CD14-positive monocyte (primary cell): ENCODE results near the gene RNPS1. TPM values are rescaled to one million over a fixed set of nuclear protein-coding genes. Genes with fewer than 3 reads are reported as not detected.
"Not testable (repeated sequence)": the region's sequence is repeated elsewhere in the genome, so short reads cannot be mapped to it uniquely, and the experiment has no call there.

Experiments
- DNase-seq, 3 donors: peaks; one replicate each; pipeline ENCODE4 v3.0.0-alpha.2; 2011 to 2022
- H2AFZ ChIP-seq: 2 replicates; pipeline ENCODE4 v1.6.0; 2012; ENCODE audit warnings: mild to moderate bottlenecking, low read depth, low read length, inconsistent platforms; ENCODE audit not compliant: insufficient read depth, poor library complexity, severe bottlenecking
- H3K27ac ChIP-seq, 2 donors: 1 replicate in 1 of 2; 2 replicates in 1 of 2; pipeline ENCODE4 v1.5.1; 2012 to 2013; ENCODE audit warnings: low read length in 2 of 2, control low read depth in 1 of 2, inconsistent platforms in 1 of 2, low read depth in 1 of 2, mild to moderate bottlenecking in 1 of 2
- H3K27me3 ChIP-seq, 2 donors: one replicate each; pipeline versions ENCODE4 v1.6.0 to v1.6.1; 2011 to 2013; ENCODE audit warnings: low read length in 2 of 2; ENCODE audit not compliant: control insufficient read depth in 2 of 2, insufficient read depth in 2 of 2
- H3K36me3 ChIP-seq, 2 donors: replicated peaks in 1 of 2; 1 replicate in 1 of 2; 2 replicates in 1 of 2; pipeline versions ENCODE4 v1.5.1 to v1.6.1; 2012 to 2013; ENCODE audit warnings: low read length in 2 of 2, control low read depth in 1 of 2, inconsistent platforms in 1 of 2, mild to moderate bottlenecking in 1 of 2; ENCODE audit not compliant: insufficient read depth in 2 of 2, control insufficient read depth in 1 of 2
- H3K4me1 ChIP-seq, 2 donors: 1 replicate in 1 of 2; 2 replicates in 1 of 2; pipeline versions ENCODE4 v1.5.1 to v1.6.1; 2012 to 2013; ENCODE audit warnings: low read length in 2 of 2, control low read depth in 1 of 2, inconsistent platforms in 1 of 2, mild to moderate bottlenecking in 1 of 2, moderate library complexity in 1 of 2; ENCODE audit not compliant: insufficient read depth in 2 of 2, control insufficient read depth in 1 of 2
- H3K4me2 ChIP-seq: replicated peaks from 2 replicates; pipeline ENCODE3; 2012; ENCODE audit warnings: low read length, moderate library complexity, mild to moderate bottlenecking; ENCODE audit not compliant: poor library complexity, severe bottlenecking; ENCODE audit errors: extremely low read depth
- H3K4me3 ChIP-seq, 3 experiments: fragments of 200-600 bp in 1 of 3; sonication (generic) in 1 of 3; replicated peaks in 1 of 3; 1 replicate in 2 of 3; 2 replicates in 1 of 3; pipeline ENCODE4 v1.5.1; 2011 to 2013; ENCODE audit warnings: low read length in 3 of 3, mild to moderate bottlenecking in 3 of 3, control low read depth in 2 of 3, low read depth in 2 of 3, inconsistent platforms in 1 of 3, moderate library complexity in 1 of 3
- H3K79me2 ChIP-seq: 2 replicates; pipeline ENCODE4 v1.6.0; 2012; ENCODE audit warnings: mild to moderate bottlenecking, control low read depth, inconsistent platforms, low read length, moderate library complexity; ENCODE audit not compliant: insufficient read depth
- H3K9ac ChIP-seq: 2 replicates; pipeline ENCODE4 v1.6.0; 2017; ENCODE audit warnings: low read length, mild to moderate bottlenecking; ENCODE audit not compliant: insufficient read depth, poor library complexity, severe bottlenecking
- H3K9me3 ChIP-seq, 2 donors: replicated peaks in 1 of 2; 1 replicate in 1 of 2; 2 replicates in 1 of 2; pipeline versions ENCODE4 v1.5.1 to v1.6.1; 2012 to 2013; ENCODE audit warnings: low read length in 2 of 2, control low read depth in 1 of 2; ENCODE audit not compliant: control insufficient read depth in 1 of 2, insufficient read depth in 1 of 2
- H4K20me1 ChIP-seq: 2 replicates; pipeline ENCODE4 v1.6.0; 2012; ENCODE audit warnings: mild to moderate bottlenecking, low read length, control low read depth, moderate library complexity; ENCODE audit not compliant: insufficient read depth
- H3K27ac Mint-ChIP-seq, 7 donors: one replicate each; pipeline ENCODE4 v1.8.0; 2020; ENCODE audit warnings: mild to moderate bottlenecking in 7 of 7, mixed read lengths in 7 of 7, moderate library complexity in 6 of 7, inconsistent platforms in 2 of 7
- H3K27me3 Mint-ChIP-seq, 3 donors: one replicate each; pipeline ENCODE4 v1.8.0; 2021 to 2022; ENCODE audit warnings: low read depth in 3 of 3, mild to moderate bottlenecking in 3 of 3, mixed read lengths in 3 of 3, moderate library complexity in 3 of 3, inconsistent platforms in 1 of 3
- H3K36me3 Mint-ChIP-seq, 2 donors: one replicate each; pipeline ENCODE4 v1.8.0; 2020; ENCODE audit warnings: mixed read lengths in 2 of 2, inconsistent platforms in 1 of 2, mild to moderate bottlenecking in 1 of 2
- H3K4me1 Mint-ChIP-seq: one replicate; pipeline ENCODE4 v1.8.0; 2020; ENCODE audit warnings: mild to moderate bottlenecking, mixed read lengths
- H3K4me3 Mint-ChIP-seq, 2 donors: one replicate each; pipeline ENCODE4 v1.8.0; 2020; ENCODE audit warnings: mild to moderate bottlenecking in 2 of 2, mixed read lengths in 2 of 2, moderate library complexity in 1 of 2
- H3K9me3 Mint-ChIP-seq, 7 donors: one replicate each; pipeline ENCODE4 v1.8.0; 2020 to 2022; ENCODE audit warnings: mixed read lengths in 7 of 7, mild to moderate bottlenecking in 6 of 7, moderate library complexity in 6 of 7, inconsistent platforms in 2 of 7
- WGBS: methylation state at CpG from one replicate; pipeline ENCODE4 v1.1.5; 2013; ENCODE audit warnings: missing lambda C conversion rate; ENCODE audit not compliant: insufficient coverage; 5-methylcytosine and 5-hydroxymethylcytosine counted together
- intact Hi-C, 2 donors: fragments of 100-400 bp; cut with micrococcal nuclease; formaldehyde crosslinking; loops; one replicate each; pipeline versions ENCODE4 v1.15.0 to v1.15.1; 2023
- polyA plus RNA-seq, 3 donors: library from polyadenylated mRNA; depleted of rRNA in 1 of 3; unstranded in 2 of 3; stranded (reverse) in 1 of 3; fragments of 300-500 nt in 2 of 3; fragments of >200 nt in 1 of 3; fragmentation: Illumina TruSeq in 2 of 3; gene quantifications; 1 replicate in 2 of 3; 2 replicates in 1 of 3; pipeline ENCODE4 v1.2.3, GENCODE V29; 2012 to 2021
- TF ChIP-seq, protein P1 (sequence below): fragments of 200-600 bp; IDR thresholded peaks from one replicate; pipeline ENCODE4 v1.8.0; 2022; ENCODE audit warnings: antibody characterized with exemption, mild to moderate bottlenecking

RNPS1 gene
- polyA plus RNA-seq, 3 donors: 93.7 to 176 (median 106) TPM

DNA sequence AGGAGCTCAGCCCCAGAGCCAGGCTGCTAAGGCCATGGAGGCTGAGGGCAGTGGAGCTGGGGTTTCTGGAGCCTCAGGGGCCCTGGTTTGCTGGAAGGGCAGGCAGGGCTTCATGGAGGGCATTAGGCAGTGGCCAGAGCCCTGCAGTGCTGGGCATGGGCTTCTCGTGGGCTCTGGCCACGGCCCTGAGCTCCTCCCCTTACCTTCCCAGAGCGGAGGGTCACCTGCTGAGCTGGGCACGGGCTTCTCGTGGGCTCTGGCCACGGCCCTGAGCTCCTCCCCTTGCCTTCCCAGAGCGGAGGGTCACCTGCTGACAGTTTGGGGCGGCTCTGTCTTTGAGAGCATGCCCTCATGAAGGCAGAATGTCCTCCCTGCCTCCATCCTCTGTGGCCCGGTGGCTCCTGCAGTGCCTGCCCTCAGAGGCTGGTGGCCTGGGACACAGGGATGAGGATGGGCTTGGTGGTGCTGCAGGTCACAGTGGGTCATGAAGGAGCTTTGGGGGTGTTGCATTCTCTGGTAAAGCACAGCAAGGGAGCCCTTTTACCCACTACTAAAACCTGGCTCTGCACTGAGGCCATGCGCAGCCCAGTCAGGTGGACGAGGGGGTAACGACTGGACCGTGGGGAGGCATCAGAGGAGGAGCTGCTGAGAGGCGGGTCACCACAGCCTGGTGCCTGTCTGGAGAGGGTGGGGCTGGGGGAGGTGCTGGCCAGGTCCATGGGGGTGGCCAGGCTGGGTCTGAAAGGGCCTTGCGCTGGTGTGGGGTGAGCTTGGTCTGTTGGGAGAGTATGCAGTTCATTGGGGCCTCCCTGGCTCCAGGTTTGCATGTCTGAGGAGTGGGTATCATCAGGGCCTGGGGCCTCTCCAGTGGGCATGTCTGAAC, 2.9 kb upstream of the RNPS1 start:
- H3K9me3 Mint-ChIP-seq: no peaks in the 10 kb centered on the region
- H3K9me3 ChIP-seq: no peaks in the 10 kb centered on the region
- H3K36me3 Mint-ChIP-seq: peaks cover 2 to 7% of the 10 kb centered on the region in 2 donors
- no peak overlapping the region for H3K4me3 ChIP-seq
- no peak for DNase-seq
- intact Hi-C loops: loop anchor here in 1 of 2 donors (10.0 kb wide), 1 partner anchor 234 kb away; no protein-coding TSS in a partner anchor
- peaks cover 17% of the 10 kb centered on the region for H4K20me1 ChIP-seq
- H3K4me2 ChIP-seq: no peak overlapping the region
- H2AFZ ChIP-seq: no peak overlapping the region
- no peaks in the 10 kb centered on the region for H3K36me3 ChIP-seq
- H3K27ac Mint-ChIP-seq: no peak overlapping the region
- no peak overlapping the region for H3K4me3 Mint-ChIP-seq
- H3K9ac ChIP-seq: no peak overlapping the region
- H3K27me3 Mint-ChIP-seq: peaks cover 2 to 4% (median 3%) of the 10 kb centered on the region in 3 donors
- no peaks in the 10 kb centered on the region for H3K27me3 ChIP-seq
- H3K4me1 Mint-ChIP-seq: peaks cover 33% of the 10 kb centered on the region
- peaks cover 37% of the 10 kb centered on the region for H3K79me2 ChIP-seq
- peaks cover 27 to 43% of the 10 kb centered on the region in 2 donors for H3K4me1 ChIP-seq
- WGBS: 90% methylated on average over 13 of the region's 15 CpGs
- no peak overlapping the region for H3K27ac ChIP-seq
- TF ChIP-seq, protein P1, sequence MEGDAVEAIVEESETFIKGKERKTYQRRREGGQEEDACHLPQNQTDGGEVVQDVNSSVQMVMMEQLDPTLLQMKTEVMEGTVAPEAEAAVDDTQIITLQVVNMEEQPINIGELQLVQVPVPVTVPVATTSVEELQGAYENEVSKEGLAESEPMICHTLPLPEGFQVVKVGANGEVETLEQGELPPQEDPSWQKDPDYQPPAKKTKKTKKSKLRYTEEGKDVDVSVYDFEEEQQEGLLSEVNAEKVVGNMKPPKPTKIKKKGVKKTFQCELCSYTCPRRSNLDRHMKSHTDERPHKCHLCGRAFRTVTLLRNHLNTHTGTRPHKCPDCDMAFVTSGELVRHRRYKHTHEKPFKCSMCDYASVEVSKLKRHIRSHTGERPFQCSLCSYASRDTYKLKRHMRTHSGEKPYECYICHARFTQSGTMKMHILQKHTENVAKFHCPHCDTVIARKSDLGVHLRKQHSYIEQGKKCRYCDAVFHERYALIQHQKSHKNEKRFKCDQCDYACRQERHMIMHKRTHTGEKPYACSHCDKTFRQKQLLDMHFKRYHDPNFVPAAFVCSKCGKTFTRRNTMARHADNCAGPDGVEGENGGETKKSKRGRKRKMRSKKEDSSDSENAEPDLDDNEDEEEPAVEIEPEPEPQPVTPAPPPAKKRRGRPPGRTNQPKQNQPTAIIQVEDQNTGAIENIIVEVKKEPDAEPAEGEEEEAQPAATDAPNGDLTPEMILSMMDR: no peak

DNA sequence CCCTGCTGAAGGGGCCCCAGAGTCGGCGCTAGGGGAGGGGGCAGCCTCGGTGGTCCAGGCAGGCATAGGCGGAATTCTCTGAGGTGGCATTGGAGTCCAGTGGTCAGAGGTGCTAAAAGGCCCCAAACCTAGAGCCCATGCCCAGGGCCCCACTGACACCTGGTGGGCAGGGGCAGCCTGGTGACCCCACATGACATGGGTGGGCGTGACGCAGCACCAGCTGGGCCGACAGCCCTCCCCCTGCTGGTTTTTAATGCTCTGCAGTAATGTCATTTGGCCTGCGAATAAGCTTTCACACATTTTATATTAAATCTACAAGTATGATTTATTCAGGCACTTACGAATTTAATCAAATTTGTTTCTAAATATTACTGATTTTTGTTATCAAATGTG, 2.1 kb upstream of the RNPS1 start:
- no peak overlapping the region for H3K27ac ChIP-seq
- Mint-ChIP-seq H3K36me3 (peaks cover 2 to 8% of the 10 kb centered on the region in 2 donors), H3K27ac (no peak overlapping the region), H3K4me1 (peaks cover 36% of the 10 kb centered on the region), H3K27me3 (peaks cover 0 to 4% (median 2%) of the 10 kb centered on the region in 3 donors), H3K9me3 (no peaks in the 10 kb centered on the region), H3K4me3 (no peak overlapping the region)
- WGBS: 94% methylated on average over 7 of the region's 9 CpGs
- no peaks in the 10 kb centered on the region for H3K27me3 ChIP-seq
- peak overlapping the region; percentile 89 for H3K9ac ChIP-seq
- no peak overlapping the region for H2AFZ ChIP-seq
- peaks cover 45% of the 10 kb centered on the region for H3K79me2 ChIP-seq
- peak overlapping the region; percentile 94 for H3K4me2 ChIP-seq
- no peak overlapping the region for H3K4me3 ChIP-seq
- peaks cover 27 to 43% of the 10 kb centered on the region in 2 donors for H3K4me1 ChIP-seq
- intact Hi-C loops: loop anchor here in 1 of 2 donors (10.0 kb wide), 1 partner anchor 235 kb away; no protein-coding TSS in a partner anchor
- peaks cover 25% of the 10 kb centered on the region for H4K20me1 ChIP-seq
- no peak for DNase-seq
- H3K36me3 ChIP-seq: no peaks in the 10 kb centered on the region
- TF ChIP-seq, protein P1: no peak
- no peaks in the 10 kb centered on the region for H3K9me3 ChIP-seq

DNA sequence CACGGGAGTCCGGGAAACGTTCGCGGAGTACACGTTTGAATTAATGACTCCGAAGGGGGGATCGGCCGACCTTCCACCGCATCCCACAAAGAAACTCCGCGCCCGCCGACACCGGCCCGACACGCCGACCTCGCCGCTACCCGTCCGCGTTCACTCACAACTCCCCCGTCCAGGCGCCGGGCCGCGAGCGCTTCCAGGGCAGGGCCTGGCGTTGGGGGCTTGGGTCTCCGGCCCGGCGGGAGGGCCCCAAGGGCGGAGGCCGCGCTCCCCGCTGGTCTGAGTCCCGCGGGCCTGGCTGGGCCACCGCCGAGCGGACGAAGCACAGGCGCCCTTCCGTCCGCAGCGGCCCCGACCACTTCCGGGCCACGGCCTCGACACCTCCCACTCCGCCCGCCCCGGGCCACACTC, 417 bp downstream of the RNPS1 start:
- H3K79me2 ChIP-seq: peaks cover 70% of the 10 kb centered on the region
- H3K4me1 Mint-ChIP-seq: peaks cover 34% of the 10 kb centered on the region
- H3K36me3 ChIP-seq: peaks cover 19 to 25% of the 10 kb centered on the region in 2 donors
- peak overlapping the region; percentile 94 for H3K4me2 ChIP-seq
- H3K27me3 Mint-ChIP-seq, H3K27me3 ChIP-seq, H3K9me3 ChIP-seq, H3K9me3 Mint-ChIP-seq: not testable (repeated sequence)
- H3K27ac Mint-ChIP-seq: peak overlapping the region; percentile 95 to 100 (median 99)
- peaks cover 50% of the 10 kb centered on the region for H4K20me1 ChIP-seq
- H2AFZ ChIP-seq: peak overlapping the region; percentile 84
- H3K4me1 ChIP-seq: peaks cover 24 to 35% of the 10 kb centered on the region in 2 donors
- under 1% methylated on average over 54 of the region's 54 CpGs for WGBS
- H3K9ac ChIP-seq: peak overlapping the region; percentile 89
- peaks cover 21 to 29% of the 10 kb centered on the region in 2 donors for H3K36me3 Mint-ChIP-seq
- H3K4me3 Mint-ChIP-seq: peak overlapping the region; percentile 86 to 96
- DNase-seq: peak in 1 of 3 donors; percentile 66
- intact Hi-C loops: loop anchor here (5.0 kb wide), 3 partner anchors 45 to 240 kb away; partner anchors contain the start of genes MLST8 (in 2 of the 2) and E4F1 (in 1 of the 2)
- peak overlapping the region; percentile 67 to 88 (median 72) for H3K4me3 ChIP-seq
- H3K27ac ChIP-seq: peak overlapping the region; percentile 92 to 97
